PC-9 (cell line): Measurements from ENCODE around the gene SYNRG.
A peak's percentile ranks its signal among the peaks of the same experiment; 100 is the strongest.

ENCODE experiments used
- CTCF ChIP-seq: fragments of 200-600 bp; sonication (generic); conservative IDR thresholded peaks from 2 replicates; pipeline ENCODE4 v1.6.1; 2017; ENCODE audit warnings: mixed run types, antibody characterized with exemption, mild to moderate bottlenecking, moderate library complexity
- EZH2 ChIP-seq: fragments of 200-600 bp; sonication (generic); IDR thresholded peaks from 2 replicates; pipeline ENCODE4 v1.8.0; 2017; ENCODE audit warnings: antibody characterized with exemption, low read depth

GRCh38 chr17:37570527-37571093 is 38.6 kb downstream of the SYNRG start:
- TF ChIP-seq CTCF (peak; percentile 69), EZH2 (no peak)
